HEK293 (cell line): ENCODE data around the gene PTP4A2.

ENCODE experiments used
- BCL11B ChIP-seq: fragments of 450-650 bp; formaldehyde crosslinking; IDR thresholded peaks from 2 replicates; pipeline ENCODE4 v1.5.1; 2016; ENCODE audit warnings: low read depth, missing biosample characterization, missing genetic modification characterization
- EGR2 ChIP-seq: fragments of 450-650 bp; formaldehyde crosslinking; IDR thresholded peaks from 2 replicates; pipeline ENCODE4 v1.5.1; 2016; ENCODE audit warnings: low read depth, missing biosample characterization, missing genetic modification characterization
- GFI1B ChIP-seq: fragments of 450-650 bp; formaldehyde crosslinking; IDR thresholded peaks from 2 replicates; pipeline ENCODE4 v1.5.1; 2016; ENCODE audit warnings: missing biosample characterization, missing genetic modification characterization
- GLI2 ChIP-seq: fragments of 450-650 bp; formaldehyde crosslinking; IDR thresholded peaks from 2 replicates; pipeline ENCODE4; 2017; ENCODE audit warnings: missing biosample characterization, missing genetic modification characterization, low read depth, borderline replicate concordance
- SP7 ChIP-seq: fragments of 450-650 bp; formaldehyde crosslinking; IDR thresholded peaks from 2 replicates; pipeline ENCODE4 v1.5.1; 2016; ENCODE audit warnings: missing biosample characterization, missing genetic modification characterization
- ZBTB48 ChIP-seq: fragments of 450-650 bp; formaldehyde crosslinking; IDR thresholded peaks from 2 replicates; pipeline ENCODE4 v1.5.1; 2016; ENCODE audit warnings: missing biosample characterization, missing genetic modification characterization
- ZFP37 ChIP-seq: fragments of 450-650 bp; formaldehyde crosslinking; IDR thresholded peaks from 2 replicates; pipeline ENCODE4 v1.5.1; 2016; ENCODE audit warnings: missing biosample characterization, missing genetic modification characterization
- ZIC2 ChIP-seq: fragments of 450-650 bp; formaldehyde crosslinking; IDR thresholded peaks from 2 replicates; pipeline ENCODE4 v1.5.1; 2016; ENCODE audit warnings: missing biosample characterization, missing genetic modification characterization
- ZNF114 ChIP-seq: fragments of 450-650 bp; formaldehyde crosslinking; IDR thresholded peaks from 2 replicates; pipeline ENCODE4 v1.5.0; 2017; ENCODE audit warnings: missing biosample characterization, missing genetic modification characterization
- ZNF140 ChIP-seq: fragments of 450-650 bp; formaldehyde crosslinking; IDR thresholded peaks from 2 replicates; pipeline ENCODE4 v1.5.1; 2016; ENCODE audit warnings: missing biosample characterization, missing genetic modification characterization
- ZNF155 ChIP-seq: fragments of 450-650 bp; formaldehyde crosslinking; IDR thresholded peaks from 2 replicates; pipeline ENCODE4 v1.5.1; 2016; ENCODE audit warnings: missing biosample characterization, missing genetic modification characterization
- ZNF157 ChIP-seq: fragments of 450-650 bp; formaldehyde crosslinking; IDR thresholded peaks from 2 replicates; pipeline ENCODE4 v1.5.1; 2016; ENCODE audit warnings: missing biosample characterization, missing genetic modification characterization
- ZNF169 ChIP-seq: fragments of 450-650 bp; formaldehyde crosslinking; IDR thresholded peaks from 2 replicates; pipeline ENCODE4 v1.5.1; 2016; ENCODE audit warnings: missing biosample characterization, missing genetic modification characterization
- ZNF184 ChIP-seq: fragments of 450-650 bp; IDR thresholded peaks from 2 replicates; pipeline ENCODE4 v1.5.1; 2018; ENCODE audit warnings: missing biosample characterization, mild to moderate bottlenecking, missing genetic modification characterization
- ZNF292 ChIP-seq: fragments of 450-650 bp; formaldehyde crosslinking; IDR thresholded peaks from 2 replicates; pipeline ENCODE4 v1.5.1; 2016; ENCODE audit warnings: low read depth, missing biosample characterization, missing genetic modification characterization, borderline replicate concordance
- ZNF629 ChIP-seq: fragments of 450-650 bp; formaldehyde crosslinking; IDR thresholded peaks from 2 replicates; pipeline ENCODE4 v1.5.1; 2017; ENCODE audit warnings: missing biosample characterization, missing genetic modification characterization
- ZNF701 ChIP-seq: fragments of 450-650 bp; formaldehyde crosslinking; IDR thresholded peaks from 2 replicates; pipeline ENCODE4 v1.5.1; 2016; ENCODE audit warnings: missing biosample characterization, missing genetic modification characterization
- ZNF776 ChIP-seq: fragments of 450-650 bp; formaldehyde crosslinking; IDR thresholded peaks from 2 replicates; pipeline ENCODE4 v1.5.0; 2017; ENCODE audit warnings: missing biosample characterization, missing genetic modification characterization, borderline replicate concordance
- ZXDB ChIP-seq: fragments of 450-650 bp; formaldehyde crosslinking; IDR thresholded peaks from 2 replicates; pipeline ENCODE4 v1.5.1; 2016; ENCODE audit warnings: missing biosample characterization, missing genetic modification characterization
- TF ChIP-seq, protein P1 (sequence below): fragments of 450-650 bp; formaldehyde crosslinking; IDR thresholded peaks from 2 replicates; pipeline ENCODE4 v1.5.1; 2017; ENCODE audit warnings: missing biosample characterization, missing genetic modification characterization
- TF ChIP-seq, protein P2 (sequence below): fragments of 450-650 bp; formaldehyde crosslinking; IDR thresholded peaks from 2 replicates; pipeline ENCODE4 v1.5.1; 2016; ENCODE audit warnings: missing biosample characterization, missing genetic modification characterization
- TF ChIP-seq, protein P3 (sequence below): fragments of 450-650 bp; formaldehyde crosslinking; IDR thresholded peaks from 2 replicates; pipeline ENCODE4 v1.5.1; 2016; ENCODE audit warnings: missing biosample characterization, missing genetic modification characterization
- TF ChIP-seq, protein P4 (sequence below): fragments of 450-650 bp; formaldehyde crosslinking; IDR thresholded peaks from 2 replicates; pipeline ENCODE4 v1.5.1; 2016; ENCODE audit warnings: missing biosample characterization, missing genetic modification characterization, low read depth
- TF ChIP-seq, protein P5 (sequence below): fragments of 450-650 bp; formaldehyde crosslinking; IDR thresholded peaks from 2 replicates; pipeline ENCODE4 v1.5.1; 2016; ENCODE audit warnings: missing biosample characterization, missing genetic modification characterization
- TF ChIP-seq, protein P6 (sequence below): fragments of 450-650 bp; formaldehyde crosslinking; IDR thresholded peaks from 2 replicates; pipeline ENCODE4 v1.5.1; 2016; ENCODE audit warnings: missing biosample characterization, missing genetic modification characterization

PTP4A2 gene

DNA sequence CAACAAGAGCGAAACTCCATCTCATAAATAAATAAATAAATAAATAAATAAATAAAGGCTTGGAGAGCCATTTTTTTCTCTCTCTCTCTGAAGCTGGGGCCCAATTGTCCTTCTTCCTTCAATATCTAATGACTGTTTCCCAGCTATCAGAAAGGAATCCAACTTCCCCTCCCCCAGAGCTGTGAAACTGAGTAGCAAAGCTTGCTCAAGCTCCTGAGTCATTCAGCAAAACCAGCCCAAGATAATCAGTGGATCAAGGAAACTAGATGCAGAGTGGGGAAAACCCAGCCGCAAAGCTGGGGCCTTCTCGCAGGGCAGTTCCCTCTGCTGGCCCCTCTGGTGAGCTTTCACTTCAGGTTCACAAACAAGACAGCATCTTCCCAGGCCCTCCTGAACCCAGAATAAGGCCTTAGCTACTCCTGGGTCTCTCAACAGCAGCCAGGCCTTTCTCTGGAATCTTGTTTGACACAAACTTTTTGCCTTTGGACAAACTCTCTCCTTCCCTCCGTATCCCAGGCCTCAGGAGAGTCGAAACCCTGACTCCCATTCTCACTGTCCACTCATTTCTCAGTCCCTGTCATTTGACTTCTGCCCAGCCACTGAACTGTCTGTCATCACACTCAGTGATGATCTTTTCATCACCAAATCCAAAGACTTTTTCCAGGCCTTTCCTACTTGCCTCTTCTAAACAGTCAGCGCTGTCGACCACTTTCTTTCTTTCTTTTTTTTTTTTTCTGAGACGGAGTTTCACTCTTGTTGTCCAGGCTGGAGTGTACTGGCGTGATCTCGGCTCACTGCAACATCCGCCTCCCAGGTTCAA, 18.0 kb upstream of the PTP4A2 start (continued):
- no peak for TF ChIP-seq ZNF701 (tag by site-specific recombination)
- TF ChIP-seq, protein P1, sequence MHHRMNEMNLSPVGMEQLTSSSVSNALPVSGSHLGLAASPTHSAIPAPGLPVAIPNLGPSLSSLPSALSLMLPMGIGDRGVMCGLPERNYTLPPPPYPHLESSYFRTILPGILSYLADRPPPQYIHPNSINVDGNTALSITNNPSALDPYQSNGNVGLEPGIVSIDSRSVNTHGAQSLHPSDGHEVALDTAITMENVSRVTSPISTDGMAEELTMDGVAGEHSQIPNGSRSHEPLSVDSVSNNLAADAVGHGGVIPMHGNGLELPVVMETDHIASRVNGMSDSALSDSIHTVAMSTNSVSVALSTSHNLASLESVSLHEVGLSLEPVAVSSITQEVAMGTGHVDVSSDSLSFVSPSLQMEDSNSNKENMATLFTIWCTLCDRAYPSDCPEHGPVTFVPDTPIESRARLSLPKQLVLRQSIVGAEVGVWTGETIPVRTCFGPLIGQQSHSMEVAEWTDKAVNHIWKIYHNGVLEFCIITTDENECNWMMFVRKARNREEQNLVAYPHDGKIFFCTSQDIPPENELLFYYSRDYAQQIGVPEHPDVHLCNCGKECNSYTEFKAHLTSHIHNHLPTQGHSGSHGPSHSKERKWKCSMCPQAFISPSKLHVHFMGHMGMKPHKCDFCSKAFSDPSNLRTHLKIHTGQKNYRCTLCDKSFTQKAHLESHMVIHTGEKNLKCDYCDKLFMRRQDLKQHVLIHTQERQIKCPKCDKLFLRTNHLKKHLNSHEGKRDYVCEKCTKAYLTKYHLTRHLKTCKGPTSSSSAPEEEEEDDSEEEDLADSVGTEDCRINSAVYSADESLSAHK (tag by site-specific recombination), result no peak
- TF ChIP-seq GFI1B (tag by site-specific recombination), result no peak
- no peak for TF ChIP-seq ZNF157 (tag by site-specific recombination)
- TF ChIP-seq ZNF776 (tag by site-specific recombination), result no peak
- no peak for TF ChIP-seq ZNF292 (tag by site-specific recombination)
- TF ChIP-seq ZNF629 (tag by site-specific recombination), result no peak
- no peak for TF ChIP-seq ZFP37 (tag by site-specific recombination)
- no peak for TF ChIP-seq ZNF155 (tag by site-specific recombination)
- TF ChIP-seq, protein P2, sequence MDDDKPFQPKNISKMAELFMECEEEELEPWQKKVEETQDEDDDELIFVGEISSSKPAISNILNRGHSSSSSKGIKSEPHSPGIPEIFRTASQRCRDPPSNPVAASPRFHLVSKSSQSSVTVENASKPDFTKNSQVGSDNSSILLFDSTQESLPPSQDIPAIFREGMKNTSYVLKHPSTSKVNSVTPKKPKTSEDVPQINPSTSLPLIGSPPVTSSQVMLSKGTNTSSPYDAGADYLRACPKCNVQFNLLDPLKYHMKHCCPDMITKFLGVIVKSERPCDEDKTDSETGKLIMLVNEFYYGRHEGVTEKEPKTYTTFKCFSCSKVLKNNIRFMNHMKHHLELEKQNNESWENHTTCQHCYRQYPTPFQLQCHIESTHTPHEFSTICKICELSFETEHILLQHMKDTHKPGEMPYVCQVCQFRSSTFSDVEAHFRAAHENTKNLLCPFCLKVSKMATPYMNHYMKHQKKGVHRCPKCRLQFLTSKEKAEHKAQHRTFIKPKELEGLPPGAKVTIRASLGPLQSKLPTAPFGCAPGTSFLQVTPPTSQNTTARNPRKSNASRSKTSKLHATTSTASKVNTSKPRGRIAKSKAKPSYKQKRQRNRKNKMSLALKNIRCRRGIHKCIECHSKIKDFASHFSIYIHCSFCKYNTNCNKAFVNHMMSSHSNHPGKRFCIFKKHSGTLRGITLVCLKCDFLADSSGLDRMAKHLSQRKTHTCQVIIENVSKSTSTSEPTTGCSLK (tag by site-specific recombination), result no peak
- TF ChIP-seq SP7 (tag by site-specific recombination), result peak; percentile 33; the same call in 1 of the 2 replicates
- no peak for TF ChIP-seq EGR2 (tag by site-specific recombination)
- TF ChIP-seq, protein P3, sequence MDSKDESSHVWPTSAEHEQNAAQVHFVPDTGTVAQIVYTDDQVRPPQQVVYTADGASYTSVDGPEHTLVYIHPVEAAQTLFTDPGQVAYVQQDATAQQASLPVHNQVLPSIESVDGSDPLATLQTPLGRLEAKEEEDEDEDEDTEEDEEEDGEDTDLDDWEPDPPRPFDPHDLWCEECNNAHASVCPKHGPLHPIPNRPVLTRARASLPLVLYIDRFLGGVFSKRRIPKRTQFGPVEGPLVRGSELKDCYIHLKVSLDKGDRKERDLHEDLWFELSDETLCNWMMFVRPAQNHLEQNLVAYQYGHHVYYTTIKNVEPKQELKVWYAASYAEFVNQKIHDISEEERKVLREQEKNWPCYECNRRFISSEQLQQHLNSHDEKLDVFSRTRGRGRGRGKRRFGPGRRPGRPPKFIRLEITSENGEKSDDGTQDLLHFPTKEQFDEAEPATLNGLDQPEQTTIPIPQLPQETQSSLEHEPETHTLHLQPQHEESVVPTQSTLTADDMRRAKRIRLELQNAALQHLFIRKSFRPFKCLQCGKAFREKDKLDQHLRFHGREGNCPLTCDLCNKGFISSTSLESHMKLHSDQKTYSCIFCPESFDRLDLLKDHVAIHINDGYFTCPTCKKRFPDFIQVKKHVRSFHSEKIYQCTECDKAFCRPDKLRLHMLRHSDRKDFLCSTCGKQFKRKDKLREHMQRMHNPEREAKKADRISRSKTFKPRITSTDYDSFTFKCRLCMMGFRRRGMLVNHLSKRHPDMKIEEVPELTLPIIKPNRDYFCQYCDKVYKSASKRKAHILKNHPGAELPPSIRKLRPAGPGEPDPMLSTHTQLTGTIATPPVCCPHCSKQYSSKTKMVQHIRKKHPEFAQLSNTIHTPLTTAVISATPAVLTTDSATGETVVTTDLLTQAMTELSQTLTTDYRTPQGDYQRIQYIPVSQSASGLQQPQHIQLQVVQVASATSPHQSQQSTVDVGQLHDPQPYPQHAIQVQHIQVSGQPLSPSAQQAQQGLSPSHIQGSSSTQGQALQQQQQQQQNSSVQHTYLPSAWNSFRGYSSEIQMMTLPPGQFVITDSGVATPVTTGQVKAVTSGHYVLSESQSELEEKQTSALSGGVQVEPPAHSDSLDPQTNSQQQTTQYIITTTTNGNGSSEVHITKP, result peak; percentile 61; the same call in 1 of the 2 replicates
- no peak for TF ChIP-seq ZNF184
- no peak for TF ChIP-seq ZIC2 (tag by site-specific recombination)
- no peak for TF ChIP-seq ZNF114 (tag by site-specific recombination)
- TF ChIP-seq GLI2 (tag by site-specific recombination), result no peak
- TF ChIP-seq, protein P4, sequence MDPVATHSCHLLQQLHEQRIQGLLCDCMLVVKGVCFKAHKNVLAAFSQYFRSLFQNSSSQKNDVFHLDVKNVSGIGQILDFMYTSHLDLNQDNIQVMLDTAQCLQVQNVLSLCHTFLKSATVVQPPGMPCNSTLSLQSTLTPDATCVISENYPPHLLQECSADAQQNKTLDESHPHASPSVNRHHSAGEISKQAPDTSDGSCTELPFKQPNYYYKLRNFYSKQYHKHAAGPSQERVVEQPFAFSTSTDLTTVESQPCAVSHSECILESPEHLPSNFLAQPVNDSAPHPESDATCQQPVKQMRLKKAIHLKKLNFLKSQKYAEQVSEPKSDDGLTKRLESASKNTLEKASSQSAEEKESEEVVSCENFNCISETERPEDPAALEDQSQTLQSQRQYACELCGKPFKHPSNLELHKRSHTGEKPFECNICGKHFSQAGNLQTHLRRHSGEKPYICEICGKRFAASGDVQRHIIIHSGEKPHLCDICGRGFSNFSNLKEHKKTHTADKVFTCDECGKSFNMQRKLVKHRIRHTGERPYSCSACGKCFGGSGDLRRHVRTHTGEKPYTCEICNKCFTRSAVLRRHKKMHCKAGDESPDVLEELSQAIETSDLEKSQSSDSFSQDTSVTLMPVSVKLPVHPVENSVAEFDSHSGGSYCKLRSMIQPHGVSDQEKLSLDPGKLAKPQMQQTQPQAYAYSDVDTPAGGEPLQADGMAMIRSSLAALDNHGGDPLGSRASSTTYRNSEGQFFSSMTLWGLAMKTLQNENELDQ (tag by site-specific recombination), result no peak
- TF ChIP-seq ZNF169 (tag by site-specific recombination), result no peak
- no peak for TF ChIP-seq ZNF140
- TF ChIP-seq ZXDB, result no peak
- no peak for TF ChIP-seq BCL11B
- no peak for TF ChIP-seq ZBTB48 (tag by site-specific recombination)
- TF ChIP-seq, protein P5, sequence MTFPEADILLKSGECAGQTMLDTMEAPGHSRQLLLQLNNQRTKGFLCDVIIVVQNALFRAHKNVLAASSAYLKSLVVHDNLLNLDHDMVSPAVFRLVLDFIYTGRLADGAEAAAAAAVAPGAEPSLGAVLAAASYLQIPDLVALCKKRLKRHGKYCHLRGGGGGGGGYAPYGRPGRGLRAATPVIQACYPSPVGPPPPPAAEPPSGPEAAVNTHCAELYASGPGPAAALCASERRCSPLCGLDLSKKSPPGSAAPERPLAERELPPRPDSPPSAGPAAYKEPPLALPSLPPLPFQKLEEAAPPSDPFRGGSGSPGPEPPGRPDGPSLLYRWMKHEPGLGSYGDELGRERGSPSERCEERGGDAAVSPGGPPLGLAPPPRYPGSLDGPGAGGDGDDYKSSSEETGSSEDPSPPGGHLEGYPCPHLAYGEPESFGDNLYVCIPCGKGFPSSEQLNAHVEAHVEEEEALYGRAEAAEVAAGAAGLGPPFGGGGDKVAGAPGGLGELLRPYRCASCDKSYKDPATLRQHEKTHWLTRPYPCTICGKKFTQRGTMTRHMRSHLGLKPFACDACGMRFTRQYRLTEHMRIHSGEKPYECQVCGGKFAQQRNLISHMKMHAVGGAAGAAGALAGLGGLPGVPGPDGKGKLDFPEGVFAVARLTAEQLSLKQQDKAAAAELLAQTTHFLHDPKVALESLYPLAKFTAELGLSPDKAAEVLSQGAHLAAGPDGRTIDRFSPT, result no peak
- TF ChIP-seq, protein P6, sequence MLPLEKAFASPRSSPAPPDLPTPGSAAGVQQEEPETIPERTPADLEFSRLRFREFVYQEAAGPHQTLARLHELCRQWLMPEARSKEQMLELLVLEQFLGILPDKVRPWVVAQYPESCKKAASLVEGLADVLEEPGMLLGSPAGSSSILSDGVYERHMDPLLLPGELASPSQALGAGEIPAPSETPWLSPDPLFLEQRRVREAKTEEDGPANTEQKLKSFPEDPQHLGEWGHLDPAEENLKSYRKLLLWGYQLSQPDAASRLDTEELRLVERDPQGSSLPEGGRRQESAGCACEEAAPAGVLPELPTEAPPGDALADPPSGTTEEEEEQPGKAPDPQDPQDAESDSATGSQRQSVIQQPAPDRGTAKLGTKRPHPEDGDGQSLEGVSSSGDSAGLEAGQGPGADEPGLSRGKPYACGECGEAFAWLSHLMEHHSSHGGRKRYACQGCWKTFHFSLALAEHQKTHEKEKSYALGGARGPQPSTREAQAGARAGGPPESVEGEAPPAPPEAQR (tag by site-specific recombination), result no peak
